ENCODE results near the gene TOR1A. TPM values are rescaled to one million over a fixed set of nuclear protein-coding genes. Genes with fewer than 3 reads are reported as not detected.

TOR1A gene
- total RNA-seq, 4 donors from 2014 or later, result 33.7 to 61.4 (median 47.2) TPM

GRCh38 chr9:129866394-129867135 lies 42.6 kb upstream of the TOR1A start:
- TF ChIP-seq CTCF (IDR thresholded peaks at IDR 0.05; ENCODE audit: low read depth), result no peak

GRCh38 chr9:129865668-129866320 lies 41.9 kb upstream of the TOR1A start:
- TF ChIP-seq CTCF (IDR thresholded peaks at IDR 0.05; ENCODE audit: low read depth), result no peak

- TF ChIP-seq CTCF (IDR thresholded peaks at IDR 0.05; ENCODE audit: low read depth), result no peak
Measured at GRCh38 chr9:129864991-129865647, 41.2 kb upstream of the TOR1A start.

GRCh38 chr9:129863059-129863690 lies 39.2 kb upstream of the TOR1A start:
- TF ChIP-seq CTCF (IDR thresholded peaks at IDR 0.05; ENCODE audit: low read depth), result no peak

- TF ChIP-seq CTCF (IDR thresholded peaks at IDR 0.05; ENCODE audit: low read depth), result no peak
Measured at GRCh38 chr9:129861447-129861827, 37.5 kb upstream of the TOR1A start.

- TF ChIP-seq CTCF (IDR thresholded peaks at IDR 0.05; ENCODE audit: low read depth), result no peak
Measured at GRCh38 chr9:129860653-129861446, 36.9 kb upstream of the TOR1A start.
